OCI-LY3 (cell line): ENCODE measurements around the gene IGFBPL1.

Experiments used
- CTCF ChIP-seq: fragments of 200-600, 300-600 bp; sonication (generic); IDR thresholded peaks from 2 replicates; pipeline ENCODE4 v1.5.1; 2014; ENCODE audit warnings: antibody characterized with exemption, low read length, low read depth
- EZH2phosphoT487 ChIP-seq: fragments of 200-600 bp; shearing (Covaris generic); IDR thresholded peaks from 2 replicates; pipeline ENCODE4 v1.6.1; 2018; ENCODE audit warnings: antibody characterized with exemption, mixed run types, low read depth

- TF ChIP-seq CTCF = no peak
- TF ChIP-seq EZH2phosphoT487 = no peak
Measured at GRCh38 chr9:38394416-38394815, 29.8 kb downstream of the IGFBPL1 start.
